HEK293 (cell line): ENCODE results near the gene TMEM184C.

ENCODE experiments used
- CTCF ChIA-PET: fragments of 350-600 bp; formaldehyde crosslinking; extraction: SDS; loops from one replicate; lab custom pipeline; 2021; ENCODE audit warnings: antibody characterized with exemption; lab: Yijun Ruan, JAX
- POLR2A ChIA-PET: fragments of 300-600 bp; formaldehyde crosslinking; extraction: SDS; loops from one replicate; lab custom pipeline; 2020; ENCODE audit warnings: antibody characterized with exemption, inconsistent platforms; lab: Yijun Ruan, JAX
- H3K27ac ChIP-seq: fragments of 200-500 bp; sonication (Bioruptor generic); 2 replicates; pipeline ENCODE4 v1.5.1; 2014; ENCODE audit warnings: low read depth, low read length, control low read depth, inconsistent platforms; ENCODE audit errors: extremely low read depth
- H3K36me3 ChIP-seq, 2 experiments: fragments of 200-500 bp in 1 of 2; sonication (Bioruptor generic) in 1 of 2; 1 replicate in 1 of 2; 2 replicates in 1 of 2; pipeline ENCODE4 v1.5.1; 2014 to 2017; ENCODE audit warnings: inconsistent platforms in 2 of 2, low read length in 2 of 2; ENCODE audit not compliant: control insufficient read depth in 2 of 2, insufficient read depth in 1 of 2
- H3K4me1 ChIP-seq: fragments of 200-500 bp; sonication (Bioruptor generic); 2 replicates; pipeline ENCODE4 v1.5.1; 2014; ENCODE audit warnings: mild to moderate bottlenecking, low read length, inconsistent platforms; ENCODE audit not compliant: control insufficient read depth, insufficient read depth
- H3K4me3 ChIP-seq: 2 replicates; pipeline ENCODE4 v1.5.1; 2011; ENCODE audit warnings: low read depth, mild to moderate bottlenecking, control low read depth, low read length, moderate library complexity
- H3K9me3 ChIP-seq: fragments of 200-500 bp; sonication (Bioruptor generic); 2 replicates; pipeline ENCODE4 v1.5.1; 2014; ENCODE audit warnings: low read depth, low read length, inconsistent platforms; ENCODE audit not compliant: control insufficient read depth, insufficient read depth
- ATF2 ChIP-seq: fragments of 450-650 bp; formaldehyde crosslinking; IDR thresholded peaks from 2 replicates; pipeline ENCODE4 v1.5.1; 2016; ENCODE audit warnings: missing biosample characterization, missing genetic modification characterization, low read depth
- EGR2 ChIP-seq: fragments of 450-650 bp; formaldehyde crosslinking; IDR thresholded peaks from 2 replicates; pipeline ENCODE4 v1.5.1; 2016; ENCODE audit warnings: low read depth, missing biosample characterization, missing genetic modification characterization
- GLI2 ChIP-seq: fragments of 450-650 bp; formaldehyde crosslinking; IDR thresholded peaks from 2 replicates; pipeline ENCODE4; 2017; ENCODE audit warnings: missing biosample characterization, missing genetic modification characterization, low read depth, borderline replicate concordance
- OVOL3 ChIP-seq: fragments of 450-650 bp; formaldehyde crosslinking; IDR thresholded peaks from 2 replicates; pipeline ENCODE4 v1.5.1; 2016; ENCODE audit warnings: missing biosample characterization, missing genetic modification characterization
- PRDM1 ChIP-seq: fragments of 450-650 bp; formaldehyde crosslinking; IDR thresholded peaks from 2 replicates; pipeline ENCODE4; 2016; ENCODE audit warnings: missing biosample characterization, missing genetic modification characterization
- SP7 ChIP-seq: fragments of 450-650 bp; formaldehyde crosslinking; IDR thresholded peaks from 2 replicates; pipeline ENCODE4 v1.5.1; 2016; ENCODE audit warnings: missing biosample characterization, missing genetic modification characterization
- ZBTB49 ChIP-seq: fragments of 450-650 bp; formaldehyde crosslinking; IDR thresholded peaks from 2 replicates; pipeline ENCODE4 v1.5.1; 2016; ENCODE audit warnings: missing biosample characterization, missing genetic modification characterization, low read depth
- ZNF133 ChIP-seq: fragments of 450-650 bp; formaldehyde crosslinking; IDR thresholded peaks from 2 replicates; pipeline ENCODE4 v1.5.1; 2016; ENCODE audit warnings: missing biosample characterization, missing genetic modification characterization
- ZNF140 ChIP-seq: fragments of 450-650 bp; formaldehyde crosslinking; IDR thresholded peaks from 2 replicates; pipeline ENCODE4 v1.5.1; 2016; ENCODE audit warnings: missing biosample characterization, missing genetic modification characterization
- ZNF16 ChIP-seq: fragments of 450-650 bp; formaldehyde crosslinking; IDR thresholded peaks from 2 replicates; pipeline ENCODE4 v1.5.1; 2016; ENCODE audit warnings: low read depth, missing biosample characterization, missing genetic modification characterization
- ZNF19 ChIP-seq: fragments of 450-650 bp; formaldehyde crosslinking; IDR thresholded peaks from 2 replicates; pipeline ENCODE4; 2016; ENCODE audit warnings: missing biosample characterization, missing genetic modification characterization, low read depth
- ZNF2 ChIP-seq: fragments of 450-650 bp; formaldehyde crosslinking; IDR thresholded peaks from 2 replicates; pipeline ENCODE4 v1.5.1; 2016; ENCODE audit warnings: missing biosample characterization, missing genetic modification characterization
- ZNF26 ChIP-seq: fragments of 450-650 bp; formaldehyde crosslinking; IDR thresholded peaks from 2 replicates; pipeline ENCODE4 v1.5.1; 2016; ENCODE audit warnings: missing biosample characterization, missing genetic modification characterization
- ZNF266 ChIP-seq: fragments of 450-650 bp; formaldehyde crosslinking; IDR thresholded peaks from 2 replicates; pipeline ENCODE4 v1.5.1; 2016; ENCODE audit warnings: missing biosample characterization, missing genetic modification characterization, low read depth
- ZNF341 ChIP-seq: fragments of 450-650 bp; formaldehyde crosslinking; IDR thresholded peaks from 2 replicates; pipeline ENCODE4; 2016; ENCODE audit warnings: low read depth, missing biosample characterization, missing genetic modification characterization
- ZNF426 ChIP-seq: fragments of 450-650 bp; formaldehyde crosslinking; IDR thresholded peaks from 2 replicates; pipeline ENCODE4 v1.5.1; 2017; ENCODE audit warnings: missing biosample characterization, missing genetic modification characterization, mild to moderate bottlenecking, inconsistent platforms, moderate library complexity
- ZNF623 ChIP-seq: fragments of 450-650 bp; formaldehyde crosslinking; IDR thresholded peaks from 2 replicates; pipeline ENCODE4 v1.5.1; 2016; ENCODE audit warnings: missing biosample characterization, missing genetic modification characterization
- ZNF626 ChIP-seq: fragments of 450-650 bp; sonication (Bioruptor Pico); formaldehyde crosslinking; IDR thresholded peaks from 2 replicates; pipeline ENCODE4 v1.5.1; 2018; ENCODE audit warnings: missing biosample characterization, missing genetic modification characterization, inconsistent platforms
- ZNF677 ChIP-seq: fragments of 450-650 bp; IDR thresholded peaks from 2 replicates; pipeline ENCODE4 v1.5.0; 2018; ENCODE audit warnings: missing biosample characterization, mild to moderate bottlenecking, missing genetic modification characterization, moderate library complexity
- ZNF707 ChIP-seq: fragments of 450-650 bp; formaldehyde crosslinking; IDR thresholded peaks from 2 replicates; pipeline ENCODE4 v1.5.1; 2016; ENCODE audit warnings: missing biosample characterization, missing genetic modification characterization
- ZNF76 ChIP-seq: fragments of 450-650 bp; formaldehyde crosslinking; IDR thresholded peaks from 2 replicates; pipeline ENCODE4; 2016; ENCODE audit warnings: low read depth, missing biosample characterization, missing genetic modification characterization, borderline replicate concordance
- ZSCAN30 ChIP-seq: fragments of 450-650 bp; IDR thresholded peaks from 2 replicates; pipeline ENCODE4 v1.5.1; 2018; ENCODE audit warnings: missing biosample characterization, mild to moderate bottlenecking, missing genetic modification characterization, moderate library complexity
- TF ChIP-seq, protein P1 (sequence below): fragments of 450-650 bp; formaldehyde crosslinking; IDR thresholded peaks from 2 replicates; pipeline ENCODE4 v1.5.1; 2017; ENCODE audit warnings: missing biosample characterization, missing genetic modification characterization

The TMEM184C gene

GRCh38 chr4:147638365-147638764, 21.2 kb downstream of the TMEM184C start:
- H3K4me1 ChIP-seq = no peaks in the 10 kb centered on the region
- H3K27ac ChIP-seq = no peak overlapping the region
- H3K9me3 ChIP-seq = no peaks in the 10 kb centered on the region
- TF ChIP-seq ZNF140 (tag by site-specific recombination) = no peak
- TF ChIP-seq, protein P1, sequence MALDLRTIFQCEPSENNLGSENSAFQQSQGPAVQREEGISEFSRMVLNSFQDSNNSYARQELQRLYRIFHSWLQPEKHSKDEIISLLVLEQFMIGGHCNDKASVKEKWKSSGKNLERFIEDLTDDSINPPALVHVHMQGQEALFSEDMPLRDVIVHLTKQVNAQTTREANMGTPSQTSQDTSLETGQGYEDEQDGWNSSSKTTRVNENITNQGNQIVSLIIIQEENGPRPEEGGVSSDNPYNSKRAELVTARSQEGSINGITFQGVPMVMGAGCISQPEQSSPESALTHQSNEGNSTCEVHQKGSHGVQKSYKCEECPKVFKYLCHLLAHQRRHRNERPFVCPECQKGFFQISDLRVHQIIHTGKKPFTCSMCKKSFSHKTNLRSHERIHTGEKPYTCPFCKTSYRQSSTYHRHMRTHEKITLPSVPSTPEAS (tag by site-specific recombination) = no peak
- TF ChIP-seq ZNF76 (tag by site-specific recombination) = no peak
- no peak for TF ChIP-seq ZSCAN30 (tag by site-specific recombination)
- no peak for TF ChIP-seq ZNF133
- TF ChIP-seq ZNF341 (tag by site-specific recombination) = no peak
- no peak for TF ChIP-seq ZBTB49 (tag by site-specific recombination)
- no peak for TF ChIP-seq GLI2 (tag by site-specific recombination)
- TF ChIP-seq ATF2 (tag by site-specific recombination) = no peak
- TF ChIP-seq ZNF623 (tag by site-specific recombination) = no peak
- TF ChIP-seq ZNF2 = no peak
- TF ChIP-seq ZNF677 (tag by site-specific recombination) = no peak
- TF ChIP-seq ZNF426 (tag by site-specific recombination) = no peak
- TF ChIP-seq ZNF707 (tag by site-specific recombination) = no peak
- no peak for TF ChIP-seq ZNF266 (tag by site-specific recombination)
- no peak for TF ChIP-seq ZNF16 (tag by site-specific recombination)
- TF ChIP-seq ZNF626 (tag by site-specific recombination) = no peak
- TF ChIP-seq ZNF26 = no peak
- TF ChIP-seq OVOL3 = no peak
- peaks cover 15 to 75% of the 10 kb centered on the region in 2 experiments for H3K36me3 ChIP-seq
- CTCF ChIA-PET = interaction anchor here (0.6 to 2.0 kb wide), 4 partner anchors 205 to 483 kb away, joined by 3 to 5 read pairs (median 4); no protein-coding TSS in a partner anchor
- H3K4me3 ChIP-seq = no peak overlapping the region
- POLR2A ChIA-PET = no interaction called here

GRCh38 chr4:147638942-147639341, 21.7 kb downstream of the TMEM184C start:
- H3K27ac ChIP-seq = no peak overlapping the region
- no peak overlapping the region for H3K4me3 ChIP-seq
- ChIA-PET CTCF (interaction anchor here (2.0 kb wide), 1 partner anchor 228 kb away, joined by 5 read pairs; no protein-coding TSS in a partner anchor), POLR2A (no interaction called here)
- no peaks in the 10 kb centered on the region for H3K9me3 ChIP-seq
- H3K36me3 ChIP-seq = peaks cover 14 to 70% of the 10 kb centered on the region in 2 experiments
- TF ChIP-seq PRDM1 = peak; percentile 74
- no peak for TF ChIP-seq EGR2 (tag by site-specific recombination)
- no peak for TF ChIP-seq SP7 (tag by site-specific recombination)
- no peak for TF ChIP-seq ZNF19 (tag by site-specific recombination)
- H3K4me1 ChIP-seq = no peaks in the 10 kb centered on the region
